GM12801 (cell line): ENCODE measurements around the gene NBDY.

Experiments
- TF ChIP-seq, protein P1 (sequence below): IDR thresholded peaks from one replicate; pipeline ENCODE4 v1.5.1; 2011; ENCODE audit warnings: control low read depth; ENCODE audit not compliant: insufficient read length; ENCODE audit errors: extremely low read depth

The NBDY gene

DNA sequence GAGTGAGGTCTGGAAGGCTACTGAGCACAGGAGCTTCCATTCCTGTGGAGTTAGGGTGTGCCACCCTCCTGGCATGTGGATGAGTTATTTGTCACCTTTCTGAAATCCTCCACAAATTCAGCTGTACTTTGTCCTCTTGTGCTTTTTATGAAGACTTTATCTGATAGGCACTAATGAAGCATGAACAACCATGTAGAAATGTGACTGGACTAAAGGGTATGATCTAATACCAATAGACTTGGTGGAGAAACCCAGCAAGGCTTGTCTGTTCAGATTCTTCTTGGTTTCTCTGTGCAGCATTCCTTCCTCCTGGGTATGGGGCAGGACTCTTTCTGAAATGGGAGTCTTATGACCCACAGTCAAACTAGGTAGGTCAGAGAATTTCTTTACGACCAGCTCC lies 9.6 kb downstream of the NBDY start:
- TF ChIP-seq, protein P1, sequence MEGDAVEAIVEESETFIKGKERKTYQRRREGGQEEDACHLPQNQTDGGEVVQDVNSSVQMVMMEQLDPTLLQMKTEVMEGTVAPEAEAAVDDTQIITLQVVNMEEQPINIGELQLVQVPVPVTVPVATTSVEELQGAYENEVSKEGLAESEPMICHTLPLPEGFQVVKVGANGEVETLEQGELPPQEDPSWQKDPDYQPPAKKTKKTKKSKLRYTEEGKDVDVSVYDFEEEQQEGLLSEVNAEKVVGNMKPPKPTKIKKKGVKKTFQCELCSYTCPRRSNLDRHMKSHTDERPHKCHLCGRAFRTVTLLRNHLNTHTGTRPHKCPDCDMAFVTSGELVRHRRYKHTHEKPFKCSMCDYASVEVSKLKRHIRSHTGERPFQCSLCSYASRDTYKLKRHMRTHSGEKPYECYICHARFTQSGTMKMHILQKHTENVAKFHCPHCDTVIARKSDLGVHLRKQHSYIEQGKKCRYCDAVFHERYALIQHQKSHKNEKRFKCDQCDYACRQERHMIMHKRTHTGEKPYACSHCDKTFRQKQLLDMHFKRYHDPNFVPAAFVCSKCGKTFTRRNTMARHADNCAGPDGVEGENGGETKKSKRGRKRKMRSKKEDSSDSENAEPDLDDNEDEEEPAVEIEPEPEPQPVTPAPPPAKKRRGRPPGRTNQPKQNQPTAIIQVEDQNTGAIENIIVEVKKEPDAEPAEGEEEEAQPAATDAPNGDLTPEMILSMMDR = no peak

DNA sequence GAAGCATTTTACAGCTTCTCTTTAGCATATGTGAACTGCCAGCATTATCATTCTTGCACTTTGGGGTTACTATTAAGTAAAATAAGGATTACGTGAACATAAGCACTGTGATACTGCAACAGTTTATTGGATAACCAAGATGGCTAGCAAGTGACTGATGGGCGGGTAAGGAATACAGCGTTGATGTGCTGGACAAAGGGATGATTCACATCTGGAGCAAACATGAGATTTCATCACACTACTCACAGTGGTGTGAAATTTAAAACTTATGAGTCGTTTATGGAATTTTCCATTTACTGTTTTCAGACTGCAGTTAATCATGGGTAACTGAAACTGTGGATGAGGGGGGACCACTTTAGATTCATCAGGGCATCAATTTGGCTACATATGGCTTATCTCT lies 16.0 kb downstream of the NBDY start:
- TF ChIP-seq, protein P1 = no peak

DNA sequence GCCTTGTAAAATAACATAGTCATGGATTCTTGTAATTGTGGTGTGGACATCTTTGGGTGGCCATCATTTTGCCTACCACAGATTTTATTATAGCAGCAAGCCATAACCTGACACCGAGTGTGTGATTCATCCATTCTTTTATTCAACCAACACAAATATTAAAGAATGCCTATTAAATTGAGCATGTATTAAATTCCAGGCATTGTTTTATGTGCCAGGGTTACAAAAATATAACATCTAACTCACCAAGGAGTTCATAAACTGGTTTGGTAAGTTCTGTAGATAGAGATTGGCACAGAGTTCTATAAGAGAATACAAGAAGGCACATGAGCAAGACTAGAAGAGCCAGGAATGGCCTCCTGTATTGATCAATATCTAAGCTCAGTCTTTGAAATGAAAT lies 18.0 kb downstream of the NBDY start:
- TF ChIP-seq, protein P1 = no peak

DNA sequence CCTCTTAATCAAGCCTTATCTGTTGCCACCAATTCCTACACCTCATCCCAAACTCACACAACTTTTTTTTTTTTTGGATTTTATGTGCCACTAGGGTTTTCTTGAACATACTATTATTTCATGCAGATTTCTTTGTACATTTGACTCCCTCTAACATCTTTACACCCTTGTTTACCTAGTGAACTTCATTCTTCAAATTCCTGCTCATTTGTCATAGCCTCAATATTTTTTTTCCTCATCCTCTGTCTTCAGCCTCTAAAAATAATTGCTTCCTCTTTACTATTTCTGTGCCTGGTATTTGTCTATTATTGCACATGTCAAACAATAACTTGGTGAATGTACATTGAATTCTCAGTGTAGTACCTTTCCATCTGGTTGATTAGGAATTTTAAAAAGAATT lies 22.0 kb downstream of the NBDY start:
- TF ChIP-seq, protein P1 = no peak

DNA sequence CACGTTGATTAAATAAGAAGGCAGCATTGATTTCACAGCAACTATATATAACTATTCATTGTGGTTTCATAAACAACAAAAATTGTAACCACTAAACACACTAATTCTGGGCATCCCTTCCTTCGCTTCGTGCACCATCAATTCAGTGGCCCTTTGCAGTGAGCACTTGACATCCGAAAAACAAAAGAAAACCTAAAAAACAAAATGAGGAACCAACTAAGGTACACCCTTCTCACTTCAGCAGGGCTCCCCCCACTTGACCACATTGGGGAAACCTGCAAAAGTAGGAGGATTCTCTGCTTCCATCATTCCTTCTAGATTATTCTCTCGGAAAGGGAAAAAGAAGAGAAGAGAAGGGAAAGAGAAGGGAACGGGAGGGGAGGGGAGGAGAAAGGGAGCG lies 28.3 kb downstream of the NBDY start:
- TF ChIP-seq, protein P1 = no peak

DNA sequence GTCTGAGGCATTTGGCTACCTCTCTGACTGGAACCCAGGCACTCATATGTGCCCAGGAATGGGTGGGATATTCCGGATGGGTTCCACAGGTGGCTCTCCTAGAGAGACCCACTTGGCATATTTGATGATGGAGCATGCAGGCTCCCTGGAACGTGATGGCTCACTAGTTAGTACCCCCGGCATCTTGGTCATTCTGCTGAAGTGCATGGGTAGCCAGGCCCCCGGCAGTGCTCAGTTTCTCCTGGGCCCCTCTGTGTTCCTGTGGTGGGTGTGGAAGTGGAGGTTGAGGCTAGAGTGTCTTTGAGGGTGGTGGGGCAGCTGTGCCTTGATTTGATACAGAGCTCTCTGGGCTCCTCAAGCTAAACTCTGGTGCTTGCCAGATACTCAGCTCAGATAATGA lies 29.4 kb downstream of the NBDY start:
- TF ChIP-seq, protein P1 = no peak

DNA sequence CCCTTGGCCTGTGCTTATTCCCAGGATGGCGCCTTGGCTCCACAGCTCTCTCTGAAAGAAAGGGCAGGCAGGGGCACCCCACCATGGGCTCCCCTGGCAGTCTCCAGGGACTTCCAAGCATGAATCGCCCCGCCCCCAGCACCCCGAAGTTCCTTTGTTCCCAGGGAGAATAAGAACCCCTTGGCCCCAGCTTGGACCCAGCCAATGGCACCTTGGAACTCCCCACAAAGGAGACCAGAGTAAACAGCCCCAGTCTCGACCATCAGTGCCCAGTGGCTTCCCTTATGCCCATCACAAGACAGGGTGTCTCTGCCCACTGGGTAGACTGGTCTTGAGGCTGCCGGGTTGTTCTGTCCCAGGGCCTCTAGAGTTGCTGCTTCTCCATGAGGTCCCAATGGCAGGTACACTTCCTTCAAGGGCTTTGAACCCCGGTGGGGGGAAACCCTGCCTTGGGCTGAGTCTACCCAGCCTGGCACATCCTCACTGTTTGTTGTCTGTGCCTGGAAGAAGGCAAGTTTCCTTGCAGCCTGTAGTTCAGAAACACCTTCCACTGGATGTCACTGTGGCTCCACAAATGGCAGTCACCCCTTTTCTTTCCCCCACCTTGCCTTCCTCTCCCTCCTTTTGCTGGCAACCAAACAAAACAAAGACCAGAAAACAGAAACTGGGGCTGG lies 30.8 kb downstream of the NBDY start:
- TF ChIP-seq, protein P1 = no peak
